Myocyte (in vitro differentiated cells): ENCODE measurements around the gene SGO1. TPM values are rescaled to one million over a fixed set of nuclear protein-coding genes. Genes with fewer than 3 reads are reported as not detected.
A peak's percentile ranks its signal among the peaks of the same experiment; 100 is the strongest.
"Not testable (repeated sequence)": the region's sequence is repeated elsewhere in the genome, so short reads cannot be mapped to it uniquely, and the experiment has no call there.

ENCODE experiments used
- DNase-seq: peaks from one replicate; pipeline ENCODE4 v3.0.0-alpha.2; 2012; ENCODE audit warnings: low read depth
- polyA plus RNA-seq: library from polyadenylated mRNA; unstranded; fragments of >200 nt; gene quantifications from one replicate; pipeline ENCODE4 v1.2.1, GENCODE V29; 2012; ENCODE audit warnings: missing spikeins
- total RNA-seq: library from RNA; depleted of rRNA; stranded (reverse); fragments of >200 nt; gene quantifications from 2 replicates; pipeline ENCODE4 v1.2.3, GENCODE V29; 2014

Gene SGO1
- 0.05 and 0.51 TPM in 2 replicates for total RNA-seq
- polyA plus RNA-seq = 0.24 TPM

DNA sequence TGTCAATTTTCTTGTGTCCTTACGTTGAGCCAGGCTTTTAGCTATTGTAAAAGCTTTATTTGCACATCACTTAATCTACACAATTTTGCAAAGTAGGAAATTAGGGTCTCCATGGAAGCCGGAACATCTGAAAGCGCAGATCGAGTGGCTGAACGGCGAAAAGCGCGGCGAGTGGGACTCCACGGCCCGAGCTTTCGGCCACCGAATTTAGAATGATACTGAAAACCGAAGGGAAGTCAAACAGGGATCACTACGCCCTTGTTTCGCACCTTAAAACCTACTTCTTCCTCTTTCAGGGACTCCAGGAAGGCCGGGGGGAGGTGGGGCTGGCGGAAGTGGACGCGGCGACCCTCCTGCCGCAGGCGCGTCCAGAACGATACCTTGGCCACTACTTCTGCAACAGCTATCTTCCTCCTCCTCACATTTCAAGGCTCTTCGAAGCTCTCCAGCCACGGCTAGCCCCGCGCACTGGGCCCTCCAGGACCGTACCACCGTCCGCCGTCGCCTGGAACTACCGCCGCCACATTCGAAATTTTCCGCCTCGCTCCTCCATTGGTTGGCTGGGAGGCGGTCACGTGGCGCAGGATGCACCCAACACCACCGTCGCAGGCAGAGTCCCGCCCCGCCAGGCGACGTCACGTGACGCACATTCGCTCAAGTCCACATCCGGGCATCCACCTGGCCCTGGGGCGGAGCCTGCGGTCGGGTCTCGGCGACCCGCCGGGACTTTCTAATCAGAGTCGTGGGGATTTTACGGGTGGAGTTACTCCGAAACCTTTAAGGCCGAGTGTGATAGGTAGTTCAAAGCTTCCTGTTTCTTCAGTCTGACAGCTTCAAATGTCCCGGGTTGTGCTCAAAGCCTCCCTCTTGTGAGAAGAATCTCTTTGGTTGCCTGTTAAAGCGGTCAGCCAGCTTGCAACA is at the start of gene SGO1:
Gene SGO1, minus strand, starts transcription at position 528 of the 921 bp plus-strand sequence. CDS start 2,179 bp downstream, outside the sequence.
- peak; percentile 99 for DNase-seq

DNA sequence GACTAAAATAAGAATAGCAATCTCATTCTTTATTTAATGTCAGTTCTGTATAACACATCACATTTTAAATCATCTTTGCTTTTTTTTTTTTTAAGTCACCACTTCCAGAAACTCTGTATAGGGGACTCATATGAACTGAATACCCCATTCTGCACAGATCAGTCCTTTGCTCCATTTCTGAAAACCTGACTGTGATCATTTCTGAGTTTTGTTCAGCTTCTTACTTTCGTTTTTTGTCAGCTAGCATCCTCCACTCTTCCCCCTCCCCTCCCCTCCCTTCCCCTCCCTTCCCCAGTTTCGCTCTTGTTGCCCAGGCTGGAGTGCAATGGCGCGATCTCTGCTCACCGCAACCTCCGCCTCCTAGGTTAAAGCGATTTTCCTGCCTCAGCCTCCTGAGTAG is 49.8 kb upstream of the SGO1 start:
- DNase-seq = no peak

DNA sequence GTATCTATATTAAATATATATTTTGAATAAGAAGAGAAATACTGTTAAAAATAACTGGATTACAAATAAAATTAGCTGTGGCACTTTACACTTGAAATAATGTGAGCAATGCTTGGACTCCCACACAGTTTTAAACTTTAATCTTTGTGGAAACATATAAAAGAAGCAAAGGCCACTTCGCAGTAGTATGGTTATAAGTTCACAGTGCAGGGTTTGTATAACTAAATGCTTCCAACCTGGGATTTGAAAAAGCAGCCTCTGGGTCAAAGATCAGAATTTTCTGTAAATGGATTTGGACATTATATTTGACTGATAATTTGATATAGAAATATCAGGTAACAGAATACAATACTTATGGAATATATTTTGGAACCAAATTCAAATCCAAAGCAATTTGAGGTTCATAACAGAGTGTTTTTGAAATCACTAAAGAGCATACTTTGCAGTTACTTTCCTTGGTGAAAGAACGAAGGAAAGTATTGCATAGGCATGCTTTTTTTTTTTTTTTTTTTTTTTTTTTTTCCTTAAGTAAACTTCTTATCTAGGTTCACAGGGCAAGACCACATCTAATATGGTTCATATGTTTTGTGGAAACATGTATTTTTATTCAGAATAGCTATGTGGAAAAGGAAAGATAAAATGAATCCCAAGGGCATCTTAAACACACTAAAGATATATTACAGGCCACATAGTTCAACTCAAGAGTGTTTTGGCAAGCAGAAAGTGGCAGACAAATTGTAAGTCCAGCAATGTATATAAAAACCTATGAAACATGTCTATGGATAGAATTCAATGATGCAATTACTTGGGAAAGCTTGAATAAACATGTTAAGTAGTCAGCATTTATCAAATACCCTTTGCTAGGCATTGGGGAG is 47.1 kb upstream of the SGO1 start:
- no peak for DNase-seq

DNA sequence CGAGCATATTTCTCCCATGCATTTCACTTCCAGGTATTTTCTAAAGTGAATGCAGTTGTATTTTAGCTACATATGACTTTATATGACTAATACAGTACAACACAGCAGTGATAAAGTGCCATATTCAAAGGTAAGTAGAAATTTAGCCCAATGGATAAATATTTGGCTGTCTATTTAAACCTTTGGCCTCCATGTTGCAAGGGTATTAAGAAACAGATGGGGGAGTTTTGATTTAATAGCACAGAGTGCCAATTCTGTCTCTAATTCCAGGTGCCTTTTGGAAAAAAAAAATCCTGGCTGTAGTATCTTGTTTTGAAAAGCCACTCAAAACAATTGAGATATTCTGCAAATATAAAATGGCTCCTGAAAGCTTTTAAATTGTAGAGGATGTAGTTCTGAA is 44.9 kb upstream of the SGO1 start:
- DNase-seq = no peak

DNA sequence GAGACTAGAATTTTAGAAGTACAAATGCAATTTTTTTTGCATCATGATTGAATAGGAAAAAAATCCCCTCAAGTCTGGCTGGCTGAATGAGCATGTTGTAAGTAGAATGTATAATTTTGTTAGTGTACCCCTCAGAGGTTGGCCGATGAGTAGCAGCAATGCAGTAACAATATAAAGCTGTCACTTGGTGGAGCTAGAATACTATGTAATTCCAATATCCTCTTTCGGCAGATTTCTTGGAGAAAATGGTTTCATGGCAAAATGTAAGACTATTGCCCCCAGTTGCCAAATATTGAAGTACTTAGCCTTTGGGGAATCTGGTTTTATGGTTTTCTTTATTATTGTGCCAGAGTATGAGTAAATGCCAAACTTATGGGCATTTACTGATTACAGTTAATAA is 39.8 kb upstream of the SGO1 start:
- DNase-seq = peak; percentile 25

DNA sequence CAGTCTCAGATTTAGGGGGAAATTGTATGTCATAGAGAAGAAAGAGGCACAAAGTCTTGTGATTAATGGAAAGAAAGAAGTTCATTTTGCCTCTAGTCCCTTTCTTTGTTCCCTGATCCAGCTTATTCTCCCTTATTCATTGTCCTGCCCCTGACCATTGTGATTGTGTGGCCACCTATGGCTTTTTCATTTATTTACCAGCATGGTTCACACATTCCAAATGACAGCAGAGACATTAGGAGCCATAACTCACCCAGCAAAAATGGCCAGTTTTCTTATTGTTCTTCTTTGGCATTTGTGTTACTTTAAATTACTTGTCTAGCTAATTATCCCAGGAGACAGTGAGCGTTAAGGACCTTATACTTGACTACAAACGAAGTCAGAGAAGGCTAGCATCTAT is 36.3 kb upstream of the SGO1 start:
- no peak for DNase-seq

DNA sequence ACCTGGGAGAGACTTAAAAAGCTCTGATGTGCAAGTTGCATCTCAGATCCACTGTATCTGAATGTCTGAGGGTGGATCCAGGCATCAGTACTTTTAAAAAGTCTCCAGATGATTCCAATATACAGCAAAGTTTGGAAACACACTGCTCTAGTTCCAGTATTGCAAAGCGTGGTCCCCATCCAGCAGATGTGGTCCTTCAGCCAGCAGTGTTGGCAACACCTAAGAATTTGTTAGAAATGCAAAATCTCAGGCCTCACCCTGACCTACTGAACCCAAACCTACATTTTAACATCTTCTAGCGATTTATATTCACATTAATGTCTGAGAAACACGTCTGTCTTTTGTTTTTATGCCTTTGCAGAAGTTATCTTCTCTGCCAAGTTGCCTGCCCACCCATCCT is 32.2 kb upstream of the SGO1 start:
- DNase-seq = no peak

DNA sequence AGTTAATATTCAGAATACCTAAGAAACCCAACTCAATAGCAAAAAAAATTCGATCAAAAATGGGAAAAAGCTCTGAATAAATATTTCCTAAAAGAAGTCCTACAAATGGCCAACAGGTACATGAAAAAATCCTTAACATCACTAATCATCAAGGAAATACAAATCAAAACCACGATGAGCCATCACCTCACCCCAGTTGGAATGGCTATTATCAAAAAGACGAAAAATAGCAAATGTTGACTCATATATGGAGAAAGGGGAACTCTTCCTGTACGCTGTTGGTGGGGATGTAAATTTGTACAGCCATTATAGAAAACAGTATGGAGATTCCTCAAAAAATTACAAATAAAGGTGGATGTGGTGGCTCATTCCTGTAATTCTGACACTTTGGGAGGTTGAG is 29.6 kb upstream of the SGO1 start:
- DNase-seq = no peak

DNA sequence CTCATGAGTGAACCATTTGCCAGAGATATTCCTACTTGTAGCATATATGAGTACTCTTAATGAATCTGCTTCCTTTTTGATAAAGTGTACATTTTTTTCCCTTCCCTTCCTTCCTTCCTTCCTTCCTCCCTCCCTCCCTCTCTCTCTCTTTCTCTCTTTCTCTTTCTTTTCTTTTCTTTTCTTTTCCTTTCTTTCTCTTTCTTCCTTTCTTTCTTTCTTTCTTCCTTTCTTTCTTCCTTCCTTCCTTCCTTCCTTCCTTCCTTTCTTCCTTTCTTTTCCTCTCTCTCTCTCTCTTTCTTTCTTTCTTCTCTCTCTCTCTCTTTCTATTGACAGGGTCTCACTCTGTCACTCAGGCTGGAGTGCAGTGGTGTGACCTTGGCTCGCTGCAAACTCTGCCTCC is 27.5 kb upstream of the SGO1 start:
- not testable (repeated sequence) for DNase-seq

DNA sequence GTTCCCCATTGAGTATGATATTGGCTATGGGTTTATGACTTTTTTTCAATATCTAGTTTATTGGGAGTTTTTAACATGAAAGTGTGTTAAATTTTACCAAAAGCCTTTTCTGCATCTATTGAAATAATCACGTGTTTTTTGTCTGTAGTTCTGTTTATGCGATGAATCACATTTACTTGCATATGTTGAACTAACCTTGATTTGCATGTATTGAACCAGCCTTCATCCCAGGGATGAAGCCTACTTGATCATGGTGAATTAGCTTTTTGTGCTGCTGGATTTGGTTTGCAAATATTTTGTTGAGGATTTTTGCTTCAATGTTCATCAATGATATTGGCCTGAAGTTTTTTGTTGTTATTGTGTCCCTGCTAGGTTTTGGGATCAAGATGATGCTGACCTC is 21.9 kb upstream of the SGO1 start:
- DNase-seq = not testable (repeated sequence)

DNA sequence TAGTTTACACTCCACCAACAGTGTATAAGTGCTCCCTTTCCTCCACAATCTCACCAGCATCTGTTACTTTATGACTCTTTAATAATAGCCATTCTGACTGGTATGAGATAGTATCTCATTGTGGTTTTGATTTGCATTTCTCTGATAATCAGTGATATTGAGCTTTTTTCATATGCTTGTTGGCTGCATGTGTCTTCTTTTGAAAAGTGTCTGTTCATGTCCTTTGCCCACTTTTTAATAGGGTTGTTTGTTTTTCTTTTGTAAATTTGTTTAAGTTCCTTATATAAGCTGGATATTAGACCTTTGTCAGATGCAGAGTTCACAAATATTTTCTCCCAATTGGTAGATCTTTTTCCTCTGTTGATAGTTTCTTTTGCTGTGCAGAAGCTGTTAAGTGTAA is 19.9 kb upstream of the SGO1 start:
- not testable (repeated sequence) for DNase-seq

DNA sequence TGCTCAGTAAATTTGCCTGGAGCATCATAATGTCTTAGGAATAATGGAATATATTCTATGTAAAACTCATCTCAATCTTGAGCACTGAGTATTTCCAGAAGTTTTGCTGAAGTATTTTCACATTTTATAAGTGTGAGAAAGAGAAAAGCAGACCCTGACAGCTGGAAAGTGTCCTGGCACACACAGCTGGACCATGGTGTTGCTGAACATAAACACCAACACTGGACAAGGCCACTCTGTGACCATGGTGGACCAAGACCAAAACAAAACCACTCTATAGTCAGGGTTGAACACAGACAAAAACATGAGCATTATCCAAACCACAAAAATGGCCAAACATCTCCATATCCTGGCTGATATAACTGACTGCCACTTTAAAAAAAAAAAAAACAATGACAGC is 15.1 kb upstream of the SGO1 start:
- DNase-seq = no peak

DNA sequence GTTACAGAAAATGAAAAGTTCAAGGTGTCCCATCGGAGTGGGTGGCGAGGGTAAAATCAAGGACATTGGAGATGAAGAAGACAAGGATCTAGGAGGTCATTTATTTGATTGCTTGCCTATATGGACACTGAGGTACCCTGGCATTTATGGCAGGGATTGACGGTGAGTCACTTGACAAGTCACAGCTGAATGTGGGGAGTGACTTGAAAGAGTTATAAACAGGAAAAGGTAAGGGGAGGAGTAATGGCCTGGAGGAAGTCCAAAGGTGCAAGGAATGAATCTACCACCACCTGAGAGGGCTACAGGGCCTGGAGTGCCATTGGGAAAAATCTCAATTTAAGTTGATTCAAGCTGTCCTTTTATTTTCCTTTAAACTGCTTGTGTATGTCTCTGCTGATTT is 11.8 kb upstream of the SGO1 start:
- no peak for DNase-seq

DNA sequence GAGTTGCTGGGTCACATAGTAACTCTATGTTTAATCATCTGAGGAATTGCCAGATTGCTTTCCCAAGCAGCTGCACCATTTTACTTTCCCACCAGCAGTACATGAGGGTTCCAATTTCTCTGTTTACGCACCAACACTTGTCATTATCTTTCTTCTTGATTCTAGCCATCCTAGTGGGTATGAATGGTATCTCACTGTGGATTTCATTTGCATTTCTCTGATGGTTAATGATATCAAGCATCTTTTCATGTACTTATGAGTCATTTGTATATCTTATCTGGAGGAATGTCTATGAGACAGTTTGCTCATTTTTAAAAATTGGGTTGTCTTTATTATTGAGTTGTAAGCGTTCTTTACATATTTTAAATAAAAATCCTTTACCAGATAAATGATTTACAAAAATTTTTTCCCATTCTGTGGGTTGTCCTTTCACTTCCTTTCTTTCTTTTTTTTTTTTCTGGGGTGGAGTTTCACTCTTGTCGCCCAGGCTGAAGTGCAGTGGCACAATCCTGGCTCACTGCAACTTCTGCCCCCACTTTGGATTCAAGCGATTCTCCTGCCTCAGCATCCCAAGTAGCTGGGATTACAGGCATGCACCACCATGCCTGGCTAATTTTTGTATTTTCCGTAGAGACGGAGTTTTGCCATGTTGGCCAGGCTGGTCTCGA is 8.9 kb upstream of the SGO1 start:
- no peak for DNase-seq

DNA sequence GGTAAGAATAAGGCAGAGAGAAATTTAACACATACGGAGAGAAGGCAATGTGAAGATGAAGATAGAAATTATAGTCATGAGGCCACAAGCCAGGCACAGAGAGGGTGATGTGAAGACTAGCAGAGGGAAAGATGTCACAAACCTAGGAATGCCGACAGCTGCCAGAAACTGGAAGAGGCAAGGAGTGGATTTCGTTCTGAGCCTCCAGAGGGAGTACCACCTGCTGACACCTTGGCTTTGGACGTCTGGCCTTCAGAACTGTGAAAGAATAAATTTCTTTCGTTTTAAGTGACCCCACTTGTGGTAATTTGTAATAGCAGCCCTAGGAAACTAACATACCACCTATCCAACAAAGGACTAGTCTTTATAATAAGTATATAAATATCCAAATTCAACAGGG is 5.0 kb upstream of the SGO1 start:
- peak; percentile 26 for DNase-seq

DNA sequence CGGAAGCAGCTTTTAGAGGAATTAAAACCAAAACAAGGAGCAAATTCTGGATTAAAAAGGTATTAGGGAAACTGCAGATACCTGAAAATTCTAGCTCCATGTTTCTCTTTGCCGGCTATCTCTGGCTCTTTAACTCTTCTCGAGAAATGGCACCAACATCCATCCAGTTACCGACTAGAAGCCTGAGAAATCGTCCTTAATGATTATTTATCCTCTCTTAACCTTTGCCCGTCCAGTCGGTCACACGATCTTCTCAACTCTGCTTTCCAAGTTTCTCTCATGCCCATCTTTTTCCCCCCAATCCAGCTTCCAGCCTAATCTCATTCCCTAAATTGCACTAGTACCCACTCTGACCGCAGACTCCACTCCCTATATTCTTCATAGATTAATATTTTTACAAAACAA is 596 bp upstream of the SGO1 start:
- peak; percentile 24 for DNase-seq

DNA sequence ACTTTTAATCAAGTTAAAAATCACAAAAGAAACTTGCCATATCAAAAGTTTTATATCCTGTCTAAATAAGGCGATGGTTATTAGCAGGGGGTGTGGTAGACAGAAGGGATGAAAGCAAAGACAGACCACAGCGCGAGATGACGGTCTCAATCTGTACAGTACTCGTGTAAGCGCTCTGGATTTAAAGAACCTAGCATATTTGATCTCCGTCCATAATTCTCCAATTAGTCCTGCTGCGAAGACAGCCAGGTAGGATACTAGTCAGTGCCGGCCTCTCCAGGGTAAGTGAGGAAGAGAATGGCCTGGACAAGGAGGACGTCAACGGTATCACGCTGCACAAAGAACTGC is 701 bp downstream of the SGO1 start:
- DNase-seq = peak; percentile 17

DNA sequence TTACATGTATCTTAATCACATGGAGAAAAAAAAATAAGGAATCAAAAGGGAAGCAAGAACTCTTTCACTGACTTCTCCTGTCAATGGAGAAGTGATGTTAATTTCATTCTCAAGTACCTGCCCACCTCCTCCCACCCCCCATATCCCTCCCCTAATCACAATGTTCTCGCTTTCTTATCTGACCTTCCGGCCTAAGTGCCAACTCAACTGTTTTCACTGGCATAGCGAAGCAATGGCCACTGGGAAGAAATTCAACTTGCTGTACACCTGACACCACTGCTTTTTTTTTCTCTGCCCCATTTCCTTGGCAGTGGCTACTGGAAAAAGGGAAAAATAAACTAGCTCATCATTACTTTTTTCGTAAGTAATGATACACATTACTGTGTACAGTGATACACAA is 3.8 kb downstream of the SGO1 start:
- no peak for DNase-seq

DNA sequence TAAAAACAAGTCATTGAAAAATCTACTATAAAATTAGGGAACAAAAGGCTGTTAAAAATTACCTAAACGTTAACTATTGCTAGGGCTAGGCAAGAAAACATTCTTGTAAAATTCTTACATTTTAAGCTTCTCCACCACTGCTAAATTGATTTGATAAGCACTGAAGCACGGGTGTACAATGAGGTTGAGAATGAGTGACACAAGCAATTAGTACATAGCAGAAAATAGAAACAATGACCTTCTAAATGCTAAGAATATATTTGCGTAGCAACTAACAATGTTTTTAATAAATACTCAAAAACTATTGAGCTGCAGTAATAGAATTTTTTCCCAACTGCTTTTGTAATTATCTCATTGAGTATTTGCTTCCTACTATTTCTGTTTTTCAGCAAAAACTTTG is 4.7 kb downstream of the SGO1 start:
- no peak for DNase-seq

DNA sequence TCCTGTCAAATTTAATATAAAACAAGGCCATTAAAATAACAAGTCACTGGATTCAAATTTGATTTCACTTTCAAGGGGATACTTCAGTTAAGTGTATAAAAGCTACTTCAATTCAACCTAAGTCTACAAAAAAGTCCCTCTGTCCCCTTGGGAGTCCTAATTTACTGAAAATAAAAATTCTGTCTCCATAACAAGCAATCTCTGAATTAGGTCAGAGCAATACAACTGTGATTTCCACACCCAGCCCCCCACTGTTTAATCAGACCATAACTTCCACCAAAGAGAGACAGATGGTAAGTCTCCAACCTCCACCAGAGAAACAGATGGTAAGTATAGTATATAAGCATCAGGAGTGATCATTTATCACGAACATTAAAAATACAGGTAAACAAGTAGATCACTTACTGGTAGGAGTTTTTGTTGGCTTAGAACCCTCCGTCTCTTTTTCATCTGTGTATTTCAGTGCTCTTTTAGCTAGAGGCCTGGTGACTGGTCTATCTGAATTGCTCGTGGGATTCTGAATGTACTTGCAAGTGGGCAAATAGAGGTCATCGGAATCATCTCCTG is 12.1 kb downstream of the SGO1 start:
- no peak for DNase-seq

DNA sequence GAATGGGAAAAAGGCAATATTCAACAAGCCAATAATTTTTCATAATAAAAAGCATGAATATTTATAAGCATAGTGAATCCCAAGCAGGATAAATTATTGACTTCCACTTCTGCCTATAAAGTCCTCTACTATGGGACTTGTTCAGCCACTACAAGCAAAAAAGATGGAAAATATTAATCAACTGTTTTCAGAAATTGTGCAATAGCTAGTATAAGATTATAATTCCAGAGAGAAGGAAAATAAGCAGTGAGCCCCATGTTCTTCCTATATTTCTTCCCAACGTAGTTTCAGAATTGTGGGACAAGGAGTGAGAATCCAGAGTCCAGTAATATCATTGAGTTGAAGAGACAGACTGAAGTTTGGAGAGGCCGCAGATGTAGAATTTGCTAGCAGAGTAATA is 24.3 kb downstream of the SGO1 start:
- no peak for DNase-seq
